Measurements from ENCODE around the gene LMO2.

DNA sequence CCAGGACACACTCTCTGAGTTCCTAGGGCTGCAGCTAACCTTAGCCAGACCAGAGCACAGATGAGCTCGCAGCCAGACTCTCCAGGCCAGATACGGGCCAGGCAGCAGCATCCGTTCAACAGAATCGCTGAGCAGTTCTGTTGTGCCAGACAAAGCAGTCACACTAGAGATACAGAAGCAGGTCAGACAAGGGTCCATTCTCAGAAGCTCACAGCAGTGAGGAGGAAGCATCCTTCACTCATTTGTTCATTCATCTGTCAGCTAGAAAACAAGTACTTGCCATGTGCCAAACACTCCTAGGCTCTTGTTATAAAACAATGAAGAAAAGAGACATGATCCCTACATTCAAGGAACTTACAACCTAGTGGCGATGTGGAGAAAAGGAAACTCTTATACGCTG is 2.6 kb downstream of the LMO2 start:
- TF ChIP-seq, protein P1, sequence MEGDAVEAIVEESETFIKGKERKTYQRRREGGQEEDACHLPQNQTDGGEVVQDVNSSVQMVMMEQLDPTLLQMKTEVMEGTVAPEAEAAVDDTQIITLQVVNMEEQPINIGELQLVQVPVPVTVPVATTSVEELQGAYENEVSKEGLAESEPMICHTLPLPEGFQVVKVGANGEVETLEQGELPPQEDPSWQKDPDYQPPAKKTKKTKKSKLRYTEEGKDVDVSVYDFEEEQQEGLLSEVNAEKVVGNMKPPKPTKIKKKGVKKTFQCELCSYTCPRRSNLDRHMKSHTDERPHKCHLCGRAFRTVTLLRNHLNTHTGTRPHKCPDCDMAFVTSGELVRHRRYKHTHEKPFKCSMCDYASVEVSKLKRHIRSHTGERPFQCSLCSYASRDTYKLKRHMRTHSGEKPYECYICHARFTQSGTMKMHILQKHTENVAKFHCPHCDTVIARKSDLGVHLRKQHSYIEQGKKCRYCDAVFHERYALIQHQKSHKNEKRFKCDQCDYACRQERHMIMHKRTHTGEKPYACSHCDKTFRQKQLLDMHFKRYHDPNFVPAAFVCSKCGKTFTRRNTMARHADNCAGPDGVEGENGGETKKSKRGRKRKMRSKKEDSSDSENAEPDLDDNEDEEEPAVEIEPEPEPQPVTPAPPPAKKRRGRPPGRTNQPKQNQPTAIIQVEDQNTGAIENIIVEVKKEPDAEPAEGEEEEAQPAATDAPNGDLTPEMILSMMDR (CRISPR knock-in tag; IDR thresholded peaks at IDR 0.05): no peak
- TF ChIP-seq SMC3 (IDR thresholded peaks at IDR 0.05; ENCODE audit: low read length): no peak
